DMS153 treated with DMSO at 0.1 percent for 48 hours (cell line): ENCODE data around the gene CDHR3.
"Not testable (repeated sequence)": the region's sequence is repeated elsewhere in the genome, so short reads cannot be mapped to it uniquely, and the experiment has no call there.

Experiments
- DNase-seq: peaks from one replicate; lab custom pipeline; 2025; ENCODE audit not compliant: unreplicated experiment; lab: John Stamatoyannopoulos, UW

Gene CDHR3

GRCh38 chr7:105963038-105963667 is at the start of gene CDHR3:
TSS of gene CDHR3 (plus strand) at chr7:105963264. CDS start at chr7:105963319, 55 bp downstream.
- peak; percentile 87 for DNase-seq

GRCh38 chr7:105913947-105914346 is 49.1 kb upstream of the CDHR3 start:
- DNase-seq = no peak

GRCh38 chr7:105916603-105917002 is 46.5 kb upstream of the CDHR3 start:
- DNase-seq = no peak

GRCh38 chr7:105917659-105918058 is 45.4 kb upstream of the CDHR3 start:
- DNase-seq = no peak

- DNase-seq = no peak
Observed at GRCh38 chr7:105920766-105921165, 42.3 kb upstream of the CDHR3 start.

GRCh38 chr7:105924945-105925344 is 38.1 kb upstream of the CDHR3 start:
- DNase-seq = no peak

GRCh38 chr7:105926131-105926530 is 36.9 kb upstream of the CDHR3 start:
- no peak for DNase-seq

GRCh38 chr7:105931179-105931578 is 31.9 kb upstream of the CDHR3 start:
- no peak for DNase-seq

- no peak for DNase-seq
Observed at GRCh38 chr7:105932835-105933477, 30.1 kb upstream of the CDHR3 start.

GRCh38 chr7:105934572-105935185 is 28.4 kb upstream of the CDHR3 start:
- peak; percentile 87 for DNase-seq

- DNase-seq = peak; percentile 78
Observed at GRCh38 chr7:105935250-105935649, 27.8 kb upstream of the CDHR3 start.

- DNase-seq = no peak
Observed at GRCh38 chr7:105937411-105937810, 25.7 kb upstream of the CDHR3 start.

- peak; percentile 78 for DNase-seq
Observed at GRCh38 chr7:105940109-105940508, 23.0 kb upstream of the CDHR3 start.

- DNase-seq = no peak
Observed at GRCh38 chr7:105941596-105941995, 21.5 kb upstream of the CDHR3 start.

GRCh38 chr7:105943486-105943885 is 19.6 kb upstream of the CDHR3 start:
- DNase-seq = no peak

GRCh38 chr7:105945848-105946247 is 17.2 kb upstream of the CDHR3 start:
- DNase-seq = no peak

- no peak for DNase-seq
Observed at GRCh38 chr7:105951597-105951996, 11.5 kb upstream of the CDHR3 start.

- DNase-seq = no peak
Observed at GRCh38 chr7:105952917-105953595, 10.0 kb upstream of the CDHR3 start.

- DNase-seq = no peak
Observed at GRCh38 chr7:105954711-105955110, 8.4 kb upstream of the CDHR3 start.

GRCh38 chr7:105955651-105956466 is 7.2 kb upstream of the CDHR3 start:
- DNase-seq = not testable (repeated sequence)

GRCh38 chr7:105958012-105958411 is 5.1 kb upstream of the CDHR3 start:
- no peak for DNase-seq
